HepG2 (cell line): ENCODE data around the gene TMEM221. TPM values are rescaled to one million over a fixed set of nuclear protein-coding genes. Genes with fewer than 3 reads are reported as not detected.

Experiments used
- CBX5 ChIP-seq: sonication (generic); formaldehyde crosslinking; IDR thresholded peaks from 2 replicates; pipeline ENCODE4 v1.4.0; 2020; ENCODE audit warnings: missing genetic modification reagents, borderline replicate concordance
- HOXA7 ChIP-seq: sonication (generic); formaldehyde crosslinking; IDR thresholded peaks from 2 replicates; pipeline ENCODE4 v1.8.1; 2022; ENCODE audit warnings: mild to moderate bottlenecking, missing genetic modification reagents, moderate library complexity
- MAFK ChIP-seq, 2 experiments: IDR thresholded peaks in 1 of 2; conservative IDR thresholded peaks in 1 of 2; 2 replicates each; pipeline ENCODE4 v1.6.1; 2011; ENCODE audit warnings: improper control_type of control experiment in 2 of 2, low read length in 2 of 2
- SP5 ChIP-seq: IDR thresholded peaks from 2 replicates; pipeline ENCODE4 v1.6.1; 2016; ENCODE audit warnings: low read depth, borderline replicate concordance
- YEATS2 ChIP-seq: sonication (generic); formaldehyde crosslinking; IDR thresholded peaks from 2 replicates; pipeline ENCODE4 v1.4.0; 2020; ENCODE audit warnings: missing genetic modification reagents, borderline replicate concordance
- ZMYM2 ChIP-seq: sonication (generic); formaldehyde crosslinking; IDR thresholded peaks from 2 replicates; pipeline ENCODE4 v1.8.0; 2022; ENCODE audit warnings: mild to moderate bottlenecking, missing genetic modification reagents
- ZNF292 ChIP-seq: sonication (generic); formaldehyde crosslinking; IDR thresholded peaks from 2 replicates; pipeline ENCODE4 v1.8.1; 2022; ENCODE audit warnings: mild to moderate bottlenecking, low read depth, missing genetic modification reagents, borderline replicate concordance
- ZNF33A ChIP-seq: sonication (generic); formaldehyde crosslinking; IDR thresholded peaks from 2 replicates; pipeline ENCODE4 v1.5.1; 2020; ENCODE audit warnings: missing genetic modification reagents, mild to moderate bottlenecking, moderate library complexity, borderline replicate concordance
- ZNF792 ChIP-seq: IDR thresholded peaks from 2 replicates; pipeline ENCODE4 v1.6.1; 2016
- polyA plus RNA-seq, 8 experiments: library from polyadenylated mRNA; depleted of rRNA in 3 of 8; stranded (reverse) in 7 of 8; unstranded in 1 of 8; fragments of >200 nt; fragmentation: Illumina TruSeq in 4 of 8; extraction: Trizol in 4 of 8; gene quantifications; 2 replicates each; pipeline versions ENCODE4 v1.2.1 to v1.2.3, GENCODE V29; 2011 to 2016; ENCODE audit warnings: low read depth in 4 of 8, missing spikeins in 1 of 8, mixed read lengths in 1 of 8; ENCODE audit not compliant: insufficient read depth in 1 of 8
- total RNA-seq, 5 experiments: library from RNA; depleted of rRNA; stranded (reverse); fragments of >200 nt; fragmentation: Illumina TruSeq; extraction: Trizol; gene quantifications; 2 replicates each; pipeline ENCODE4 v1.2.3, GENCODE V29; 2016; ENCODE audit warnings: low read depth in 1 of 5
- TF ChIP-seq, protein P1 (sequence below): sonication (generic); formaldehyde crosslinking; IDR thresholded peaks from 2 replicates; pipeline ENCODE4; 2020; ENCODE audit warnings: missing genetic modification reagents, mild to moderate bottlenecking, borderline replicate concordance
- TF ChIP-seq, protein P2 (sequence below): IDR thresholded peaks from 2 replicates; pipeline ENCODE4 v1.6.1; 2016
- TF ChIP-seq, protein P3 (sequence below): conservative IDR thresholded peaks from 2 replicates; pipeline ENCODE4 v1.6.1; 2018; ENCODE audit warnings: missing genetic modification reagents
- TF ChIP-seq, protein P4 (sequence below): sonication (generic); formaldehyde crosslinking; IDR thresholded peaks from 2 replicates; pipeline ENCODE4 v1.5.0; 2020; ENCODE audit warnings: mild to moderate bottlenecking, missing genetic modification reagents, moderate library complexity
- TF ChIP-seq, protein P5 (sequence below): IDR thresholded peaks from 2 replicates; pipeline ENCODE4 v1.6.1; 2012; ENCODE audit warnings: inconsistent platforms
- TF ChIP-seq, protein P6 (sequence below): sonication (generic); formaldehyde crosslinking; IDR thresholded peaks from 2 replicates; pipeline ENCODE4 v1.5.0; 2020; ENCODE audit warnings: mild to moderate bottlenecking, missing genetic modification reagents
- TF ChIP-seq, protein P7 (sequence below): sonication (generic); formaldehyde crosslinking; IDR thresholded peaks from 2 replicates; pipeline ENCODE4 v1.5.0; 2020; ENCODE audit warnings: mild to moderate bottlenecking, missing genetic modification reagents, borderline replicate concordance

The TMEM221 gene
- total and polyA plus RNA-seq, 2 of the 13 experiments (the other 11 are each of a cell fraction or from before 2014, with no cell fraction given), result 0.33 to 0.77 TPM

DNA sequence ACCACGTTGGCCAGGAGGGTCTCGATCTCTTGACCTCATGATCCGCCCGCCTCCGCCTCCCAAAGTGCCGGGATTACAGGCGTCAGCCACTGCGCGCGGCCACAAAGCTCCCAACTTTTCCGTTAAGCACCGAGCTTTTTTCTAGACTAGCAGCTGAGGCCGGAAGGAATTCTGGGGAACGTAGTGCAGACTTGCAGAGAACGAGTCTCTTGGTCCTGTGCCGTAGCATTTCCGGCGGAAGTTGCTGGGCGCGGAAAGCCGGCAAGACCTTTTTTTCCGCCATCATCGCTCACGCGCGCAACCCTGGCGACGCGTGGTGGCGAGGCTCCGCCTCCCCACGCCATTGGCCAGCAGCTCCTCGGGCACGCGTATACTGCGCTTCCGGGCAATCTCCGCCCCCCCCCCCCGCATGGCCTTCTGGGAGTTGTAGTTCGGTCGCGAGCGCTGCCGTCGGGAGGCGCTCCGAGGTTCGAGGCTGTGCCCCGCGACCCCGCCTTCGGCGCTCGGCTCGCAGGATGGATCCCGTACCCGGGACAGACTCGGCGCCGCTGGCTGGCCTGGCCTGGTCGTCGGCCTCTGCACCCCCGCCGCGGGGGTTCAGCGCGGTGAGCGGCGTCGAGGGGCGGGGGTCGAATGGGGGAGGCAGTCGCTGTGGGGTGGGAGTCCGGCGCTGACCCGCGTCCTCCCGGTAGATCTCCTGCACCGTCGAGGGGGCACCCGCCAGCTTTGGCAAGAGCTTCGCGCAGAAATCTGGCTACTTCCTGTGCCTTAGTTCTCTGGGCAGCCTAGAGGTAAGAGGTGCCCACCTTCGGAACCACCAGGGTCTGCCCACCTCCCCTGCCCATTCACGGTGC lies 28.6 kb downstream of the TMEM221 start, which contains the start of gene MVB12A (continued):
- TF ChIP-seq ZNF292 (CRISPR knock-in tag), result 0 out of 2 replicates have a peak, but pooled peaks have one; percentile 50
- TF ChIP-seq, protein P1, sequence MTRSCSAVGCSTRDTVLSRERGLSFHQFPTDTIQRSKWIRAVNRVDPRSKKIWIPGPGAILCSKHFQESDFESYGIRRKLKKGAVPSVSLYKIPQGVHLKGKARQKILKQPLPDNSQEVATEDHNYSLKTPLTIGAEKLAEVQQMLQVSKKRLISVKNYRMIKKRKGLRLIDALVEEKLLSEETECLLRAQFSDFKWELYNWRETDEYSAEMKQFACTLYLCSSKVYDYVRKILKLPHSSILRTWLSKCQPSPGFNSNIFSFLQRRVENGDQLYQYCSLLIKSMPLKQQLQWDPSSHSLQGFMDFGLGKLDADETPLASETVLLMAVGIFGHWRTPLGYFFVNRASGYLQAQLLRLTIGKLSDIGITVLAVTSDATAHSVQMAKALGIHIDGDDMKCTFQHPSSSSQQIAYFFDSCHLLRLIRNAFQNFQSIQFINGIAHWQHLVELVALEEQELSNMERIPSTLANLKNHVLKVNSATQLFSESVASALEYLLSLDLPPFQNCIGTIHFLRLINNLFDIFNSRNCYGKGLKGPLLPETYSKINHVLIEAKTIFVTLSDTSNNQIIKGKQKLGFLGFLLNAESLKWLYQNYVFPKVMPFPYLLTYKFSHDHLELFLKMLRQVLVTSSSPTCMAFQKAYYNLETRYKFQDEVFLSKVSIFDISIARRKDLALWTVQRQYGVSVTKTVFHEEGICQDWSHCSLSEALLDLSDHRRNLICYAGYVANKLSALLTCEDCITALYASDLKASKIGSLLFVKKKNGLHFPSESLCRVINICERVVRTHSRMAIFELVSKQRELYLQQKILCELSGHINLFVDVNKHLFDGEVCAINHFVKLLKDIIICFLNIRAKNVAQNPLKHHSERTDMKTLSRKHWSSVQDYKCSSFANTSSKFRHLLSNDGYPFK, result peak; percentile 86; the same call in 1 of the 2 replicates
- peak; percentile 46 for TF ChIP-seq ZMYM2
- no peak for TF ChIP-seq SP5 (CRISPR knock-in tag)
- TF ChIP-seq CBX5 (CRISPR knock-in tag), result no peak
- TF ChIP-seq ZNF792 (CRISPR knock-in tag), result 0 out of 2 replicates have a peak, but pooled peaks have one; percentile 60
- TF ChIP-seq, protein P2, sequence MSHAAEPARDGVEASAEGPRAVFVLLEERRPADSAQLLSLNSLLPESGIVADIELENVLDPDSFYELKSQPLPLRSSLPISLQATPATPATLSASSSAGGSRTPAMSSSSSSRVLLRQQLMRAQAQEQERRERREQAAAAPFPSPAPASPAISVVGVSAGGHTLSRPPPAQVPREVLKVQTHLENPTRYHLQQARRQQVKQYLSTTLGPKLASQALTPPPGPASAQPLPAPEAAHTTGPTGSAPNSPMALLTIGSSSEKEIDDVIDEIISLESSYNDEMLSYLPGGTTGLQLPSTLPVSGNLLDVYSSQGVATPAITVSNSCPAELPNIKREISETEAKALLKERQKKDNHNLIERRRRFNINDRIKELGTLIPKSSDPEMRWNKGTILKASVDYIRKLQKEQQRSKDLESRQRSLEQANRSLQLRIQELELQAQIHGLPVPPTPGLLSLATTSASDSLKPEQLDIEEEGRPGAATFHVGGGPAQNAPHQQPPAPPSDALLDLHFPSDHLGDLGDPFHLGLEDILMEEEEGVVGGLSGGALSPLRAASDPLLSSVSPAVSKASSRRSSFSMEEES (CRISPR knock-in tag), result peak; percentile 63; the same call in 1 of the 2 replicates
- TF ChIP-seq, protein P3, sequence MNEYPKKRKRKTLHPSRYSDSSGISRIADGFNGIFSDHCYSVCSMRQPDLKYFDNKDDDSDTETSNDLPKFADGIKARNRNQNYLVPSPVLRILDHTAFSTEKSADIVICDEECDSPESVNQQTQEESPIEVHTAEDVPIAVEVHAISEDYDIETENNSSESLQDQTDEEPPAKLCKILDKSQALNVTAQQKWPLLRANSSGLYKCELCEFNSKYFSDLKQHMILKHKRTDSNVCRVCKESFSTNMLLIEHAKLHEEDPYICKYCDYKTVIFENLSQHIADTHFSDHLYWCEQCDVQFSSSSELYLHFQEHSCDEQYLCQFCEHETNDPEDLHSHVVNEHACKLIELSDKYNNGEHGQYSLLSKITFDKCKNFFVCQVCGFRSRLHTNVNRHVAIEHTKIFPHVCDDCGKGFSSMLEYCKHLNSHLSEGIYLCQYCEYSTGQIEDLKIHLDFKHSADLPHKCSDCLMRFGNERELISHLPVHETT (CRISPR knock-in tag), result peak; percentile 89
- peak in 1 of 2 experiments; percentile 13; a peak in 1 of 4 replicates for TF ChIP-seq MAFK (conservative IDR thresholded peaks at IDR 0.05 in 1 of 2, IDR thresholded peaks at IDR 0.05 in 1 of 2; ENCODE audit: low read length in 2 of 2)
- TF ChIP-seq, protein P4, sequence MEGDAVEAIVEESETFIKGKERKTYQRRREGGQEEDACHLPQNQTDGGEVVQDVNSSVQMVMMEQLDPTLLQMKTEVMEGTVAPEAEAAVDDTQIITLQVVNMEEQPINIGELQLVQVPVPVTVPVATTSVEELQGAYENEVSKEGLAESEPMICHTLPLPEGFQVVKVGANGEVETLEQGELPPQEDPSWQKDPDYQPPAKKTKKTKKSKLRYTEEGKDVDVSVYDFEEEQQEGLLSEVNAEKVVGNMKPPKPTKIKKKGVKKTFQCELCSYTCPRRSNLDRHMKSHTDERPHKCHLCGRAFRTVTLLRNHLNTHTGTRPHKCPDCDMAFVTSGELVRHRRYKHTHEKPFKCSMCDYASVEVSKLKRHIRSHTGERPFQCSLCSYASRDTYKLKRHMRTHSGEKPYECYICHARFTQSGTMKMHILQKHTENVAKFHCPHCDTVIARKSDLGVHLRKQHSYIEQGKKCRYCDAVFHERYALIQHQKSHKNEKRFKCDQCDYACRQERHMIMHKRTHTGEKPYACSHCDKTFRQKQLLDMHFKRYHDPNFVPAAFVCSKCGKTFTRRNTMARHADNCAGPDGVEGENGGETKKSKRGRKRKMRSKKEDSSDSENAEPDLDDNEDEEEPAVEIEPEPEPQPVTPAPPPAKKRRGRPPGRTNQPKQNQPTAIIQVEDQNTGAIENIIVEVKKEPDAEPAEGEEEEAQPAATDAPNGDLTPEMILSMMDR (CRISPR knock-in tag), result peak; percentile 6; the same call in 1 of the 2 replicates
- TF ChIP-seq HOXA7, result no peak
- peak; percentile 86; the same call in 1 of the 2 replicates for TF ChIP-seq YEATS2 (CRISPR knock-in tag)
- TF ChIP-seq, protein P5, sequence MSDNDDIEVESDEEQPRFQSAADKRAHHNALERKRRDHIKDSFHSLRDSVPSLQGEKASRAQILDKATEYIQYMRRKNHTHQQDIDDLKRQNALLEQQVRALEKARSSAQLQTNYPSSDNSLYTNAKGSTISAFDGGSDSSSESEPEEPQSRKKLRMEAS, result peak; percentile 87
- TF ChIP-seq ZNF33A (CRISPR knock-in tag), result 0 out of 2 replicates have a peak, but pooled peaks have one; percentile 67
- TF ChIP-seq, protein P6, sequence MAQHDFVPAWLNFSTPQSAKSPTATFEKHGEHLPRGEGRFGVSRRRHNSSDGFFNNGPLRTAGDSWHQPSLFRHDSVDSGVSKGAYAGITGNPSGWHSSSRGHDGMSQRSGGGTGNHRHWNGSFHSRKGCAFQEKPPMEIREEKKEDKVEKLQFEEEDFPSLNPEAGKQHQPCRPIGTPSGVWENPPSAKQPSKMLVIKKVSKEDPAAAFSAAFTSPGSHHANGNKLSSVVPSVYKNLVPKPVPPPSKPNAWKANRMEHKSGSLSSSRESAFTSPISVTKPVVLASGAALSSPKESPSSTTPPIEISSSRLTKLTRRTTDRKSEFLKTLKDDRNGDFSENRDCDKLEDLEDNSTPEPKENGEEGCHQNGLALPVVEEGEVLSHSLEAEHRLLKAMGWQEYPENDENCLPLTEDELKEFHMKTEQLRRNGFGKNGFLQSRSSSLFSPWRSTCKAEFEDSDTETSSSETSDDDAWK (CRISPR knock-in tag), result no peak
- TF ChIP-seq, protein P7, sequence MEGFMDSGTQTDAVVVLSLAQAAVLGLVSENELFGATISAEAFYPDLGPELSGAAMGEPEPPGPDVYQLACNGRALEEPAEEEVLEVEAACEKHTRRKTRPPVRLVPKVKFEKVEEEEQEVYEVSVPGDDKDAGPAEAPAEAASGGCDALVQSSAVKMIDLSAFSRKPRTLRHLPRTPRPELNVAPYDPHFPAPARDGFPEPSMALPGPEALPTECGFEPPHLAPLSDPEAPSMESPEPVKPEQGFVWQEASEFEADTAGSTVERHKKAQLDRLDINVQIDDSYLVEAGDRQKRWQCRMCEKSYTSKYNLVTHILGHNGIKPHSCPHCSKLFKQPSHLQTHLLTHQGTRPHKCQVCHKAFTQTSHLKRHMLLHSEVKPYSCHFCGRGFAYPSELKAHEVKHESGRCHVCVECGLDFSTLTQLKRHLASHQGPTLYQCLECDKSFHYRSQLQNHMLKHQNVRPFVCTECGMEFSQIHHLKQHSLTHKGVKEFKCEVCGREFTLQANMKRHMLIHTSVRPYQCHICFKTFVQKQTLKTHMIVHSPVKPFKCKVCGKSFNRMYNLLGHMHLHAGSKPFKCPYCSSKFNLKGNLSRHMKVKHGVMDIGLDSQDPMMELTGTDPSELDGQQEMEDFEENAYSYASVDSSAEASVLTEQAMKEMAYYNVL (CRISPR knock-in tag), result no peak
